ENCODE data around the gene CCNG2.

CCNG2 gene

GRCh38 chr4:77156533-77156911 is 485 bp upstream of the CCNG2 start:
- DNase-seq (ENCODE audit: low read depth in 1 of 2, low spot score in 1 of 2): peak; percentile 94 to 99
- Histone ChIP-seq H3K27ac (replicated peaks) (peak overlapping the region; percentile 88), H3K27me3 (ENCODE audit: insufficient read depth, poor library complexity, severe bottlenecking) (no peaks in the 10 kb centered on the region), H3K4me3 (replicated peaks; ENCODE audit: insufficient read depth, low read length) (peak overlapping the region; percentile 99)
- TF ChIP-seq CTCF (IDR thresholded peaks at IDR 0.05; ENCODE audit: insufficient read depth, low read length): no peak
- TF ChIP-seq GABPA (IDR thresholded peaks at IDR 0.05; ENCODE audit: low read depth): no peak
- peak; percentile 58; the same call in 1 of the 2 replicates for TF ChIP-seq POLR2AphosphoS5 (IDR thresholded peaks at IDR 0.05; ENCODE audit: low read depth)
- TF ChIP-seq REST (IDR thresholded peaks at IDR 0.05; ENCODE audit: insufficient replicate concordance, low read depth): no peak
- TF ChIP-seq SPI1 (IDR thresholded peaks at IDR 0.05; ENCODE audit: borderline replicate concordance, low read depth): no peak

- no peak for TF ChIP-seq CTCF (IDR thresholded peaks at IDR 0.05; ENCODE audit: insufficient read depth, low read length)
- no peak for TF ChIP-seq REST (IDR thresholded peaks at IDR 0.05; ENCODE audit: insufficient replicate concordance, low read depth)
- TF ChIP-seq POLR2AphosphoS5 (IDR thresholded peaks at IDR 0.05; ENCODE audit: low read depth): no peak
- TF ChIP-seq SPI1 (IDR thresholded peaks at IDR 0.05; ENCODE audit: borderline replicate concordance, low read depth): no peak
- TF ChIP-seq GABPA (IDR thresholded peaks at IDR 0.05; ENCODE audit: low read depth): no peak
- Histone ChIP-seq H3K4me3 (replicated peaks; ENCODE audit: insufficient read depth, low read length) (peak overlapping the region; percentile 99), H3K27me3 (ENCODE audit: insufficient read depth, poor library complexity, severe bottlenecking) (no peaks in the 10 kb centered on the region), H3K27ac (replicated peaks) (peak overlapping the region; percentile 88)
- DNase-seq (ENCODE audit: low read depth in 1 of 2, low spot score in 1 of 2): peak; percentile 74 to 80
Measured at GRCh38 chr4:77157859-77158486, 966 bp downstream of the CCNG2 start.

GRCh38 chr4:77158487-77158861 is 1.5 kb downstream of the CCNG2 start:
- Histone ChIP-seq H3K27ac (replicated peaks) (peak overlapping the region; percentile 88; the same call in 1 of the 2 replicates), H3K27me3 (ENCODE audit: insufficient read depth, poor library complexity, severe bottlenecking) (no peaks in the 10 kb centered on the region), H3K4me3 (replicated peaks; ENCODE audit: insufficient read depth, low read length) (peak overlapping the region; percentile 99)
- DNase-seq (ENCODE audit: low read depth in 1 of 2, low spot score in 1 of 2): no peak
- TF ChIP-seq SPI1 (IDR thresholded peaks at IDR 0.05; ENCODE audit: borderline replicate concordance, low read depth): no peak
- no peak for TF ChIP-seq REST (IDR thresholded peaks at IDR 0.05; ENCODE audit: insufficient replicate concordance, low read depth)
- TF ChIP-seq POLR2AphosphoS5 (IDR thresholded peaks at IDR 0.05; ENCODE audit: low read depth): no peak
- TF ChIP-seq CTCF (IDR thresholded peaks at IDR 0.05; ENCODE audit: insufficient read depth, low read length): no peak
- no peak for TF ChIP-seq GABPA (IDR thresholded peaks at IDR 0.05; ENCODE audit: low read depth)
